ENCODE measurements around the gene SMARCD2. TPM values are rescaled to one million over a fixed set of nuclear protein-coding genes. Genes with fewer than 3 reads are reported as not detected.
"Not testable (repeated sequence)": the region's sequence is repeated elsewhere in the genome, so short reads cannot be mapped to it uniquely, and the experiment has no call there.

SMARCD2 gene
- total RNA-seq, 6 experiments from 2014 or later = 45.9 to 53.5 (median 48.7) TPM

DNA sequence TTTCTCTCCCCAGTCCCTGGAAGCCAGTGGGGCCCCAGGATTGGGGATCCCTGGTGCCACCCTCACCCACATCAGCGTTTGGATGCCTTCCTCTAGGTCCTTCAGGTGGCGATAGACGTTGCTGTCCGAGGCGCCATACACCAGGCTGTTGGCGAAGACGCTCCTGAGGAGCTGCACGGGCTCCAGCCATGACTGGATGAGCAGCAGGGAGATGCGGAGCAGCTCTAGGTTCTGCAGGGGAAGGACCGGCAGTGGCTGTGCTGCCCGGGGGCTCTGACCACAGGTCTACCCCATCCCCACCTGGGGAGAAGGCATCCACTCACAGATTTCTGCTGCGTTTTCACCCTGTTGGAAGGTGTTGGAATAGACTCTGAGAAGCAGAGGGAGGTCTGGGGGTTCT is 38.2 kb upstream of the SMARCD2 start:
- no peaks in the 10 kb centered on the region for H3K9me3 Mint-ChIP-seq
- TF ChIP-seq, protein P1, sequence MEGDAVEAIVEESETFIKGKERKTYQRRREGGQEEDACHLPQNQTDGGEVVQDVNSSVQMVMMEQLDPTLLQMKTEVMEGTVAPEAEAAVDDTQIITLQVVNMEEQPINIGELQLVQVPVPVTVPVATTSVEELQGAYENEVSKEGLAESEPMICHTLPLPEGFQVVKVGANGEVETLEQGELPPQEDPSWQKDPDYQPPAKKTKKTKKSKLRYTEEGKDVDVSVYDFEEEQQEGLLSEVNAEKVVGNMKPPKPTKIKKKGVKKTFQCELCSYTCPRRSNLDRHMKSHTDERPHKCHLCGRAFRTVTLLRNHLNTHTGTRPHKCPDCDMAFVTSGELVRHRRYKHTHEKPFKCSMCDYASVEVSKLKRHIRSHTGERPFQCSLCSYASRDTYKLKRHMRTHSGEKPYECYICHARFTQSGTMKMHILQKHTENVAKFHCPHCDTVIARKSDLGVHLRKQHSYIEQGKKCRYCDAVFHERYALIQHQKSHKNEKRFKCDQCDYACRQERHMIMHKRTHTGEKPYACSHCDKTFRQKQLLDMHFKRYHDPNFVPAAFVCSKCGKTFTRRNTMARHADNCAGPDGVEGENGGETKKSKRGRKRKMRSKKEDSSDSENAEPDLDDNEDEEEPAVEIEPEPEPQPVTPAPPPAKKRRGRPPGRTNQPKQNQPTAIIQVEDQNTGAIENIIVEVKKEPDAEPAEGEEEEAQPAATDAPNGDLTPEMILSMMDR (IDR thresholded peaks at IDR 0.05) = no peak
- H3K4me3 Mint-ChIP-seq = no peak overlapping the region
- H3K4me1 Mint-ChIP-seq (ENCODE audit: low read depth) = no peaks in the 10 kb centered on the region
- DNase-seq = no peak
- H3K36me3 Mint-ChIP-seq (ENCODE audit: low read depth) = no peaks in the 10 kb centered on the region
- H3K27ac Mint-ChIP-seq = no peak overlapping the region
- peaks cover 44% of the 10 kb centered on the region for H3K27me3 Mint-ChIP-seq (ENCODE audit: insufficient read depth)

DNA sequence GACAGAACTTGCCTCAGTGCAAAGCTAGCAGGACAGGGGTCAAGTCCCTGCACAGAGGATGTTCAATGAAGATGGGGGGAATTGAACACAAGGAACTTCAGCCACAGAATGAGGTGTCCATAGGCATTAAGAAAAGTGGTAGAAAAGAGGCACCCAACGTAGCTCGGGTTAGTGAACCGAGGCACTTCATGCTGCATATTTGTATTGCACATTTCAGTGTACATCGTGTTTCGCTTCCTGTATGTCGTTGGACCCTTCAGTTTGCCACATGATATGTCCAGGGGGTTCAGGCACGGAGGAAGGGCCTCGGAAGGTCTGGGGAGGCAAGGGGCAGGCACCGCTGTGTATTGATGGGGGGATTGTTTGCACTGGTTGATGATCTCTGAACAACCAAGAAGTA is 35.9 kb upstream of the SMARCD2 start:
- H3K27ac Mint-ChIP-seq = not testable (repeated sequence)

DNA sequence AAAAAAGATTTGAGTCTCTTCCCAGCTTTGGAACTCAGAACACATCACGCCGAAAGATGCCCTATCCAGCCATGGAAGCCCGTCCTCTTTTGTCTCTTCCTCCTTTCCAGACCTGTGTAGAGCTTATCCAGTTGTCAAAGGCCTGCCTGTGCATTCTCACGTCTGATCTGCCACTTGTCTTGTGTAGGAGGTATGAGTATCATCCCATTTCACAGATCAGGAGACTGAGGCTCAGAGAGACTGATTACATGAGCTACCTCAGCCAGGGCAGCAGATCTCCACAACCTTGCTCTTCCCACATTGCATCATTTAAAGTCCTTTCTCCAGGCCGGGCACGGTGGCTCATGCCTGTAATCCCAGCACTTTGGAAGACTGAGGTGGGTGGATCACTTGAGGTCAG is 32.2 kb upstream of the SMARCD2 start:
- not testable (repeated sequence) for H3K27ac Mint-ChIP-seq; H3K9me3 Mint-ChIP-seq; H3K36me3 Mint-ChIP-seq (ENCODE audit: low read depth); H3K4me3 Mint-ChIP-seq; DNase-seq
- Mint-ChIP-seq H3K4me1 (ENCODE audit: low read depth) (peaks cover 18% of the 10 kb centered on the region), H3K27me3 (ENCODE audit: insufficient read depth) (peaks cover 16% of the 10 kb centered on the region)

More for the DNA sequence above, 35.9 kb upstream of the SMARCD2 start:
- DNase-seq; H3K9me3 Mint-ChIP-seq; H3K36me3 Mint-ChIP-seq (ENCODE audit: low read depth); H3K4me1 Mint-ChIP-seq (ENCODE audit: low read depth); H3K4me3 Mint-ChIP-seq: not testable (repeated sequence)
- H3K27me3 Mint-ChIP-seq (ENCODE audit: insufficient read depth) = peaks cover 26% of the 10 kb centered on the region

DNA sequence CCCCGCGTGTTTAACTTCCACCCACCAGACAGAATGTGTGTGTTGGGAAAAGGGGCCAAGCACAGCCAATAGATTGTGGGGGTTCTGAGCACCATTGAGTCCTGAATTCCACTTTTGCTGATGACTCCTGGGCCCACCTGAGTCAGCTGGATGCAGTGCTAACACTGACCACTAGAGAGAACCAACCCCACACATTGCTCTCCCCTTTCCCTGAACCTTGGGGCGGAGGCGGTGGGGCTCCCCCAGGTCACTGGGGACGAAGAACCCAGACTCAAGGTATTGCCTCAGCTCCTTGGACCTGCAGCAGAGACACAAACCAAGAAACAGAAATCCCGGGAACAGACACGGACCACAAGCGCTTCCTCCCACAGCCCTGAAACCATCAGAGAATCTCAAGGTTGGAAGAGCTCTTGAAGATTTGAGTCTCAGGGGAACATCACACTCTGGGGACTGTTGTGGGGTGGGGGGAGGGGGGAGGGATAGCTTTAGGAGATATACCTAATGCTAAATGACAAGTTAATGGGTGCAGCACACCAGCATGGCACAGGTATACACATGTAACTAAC is 31.7 kb upstream of the SMARCD2 start:
- H3K9me3 Mint-ChIP-seq; DNase-seq; H3K27ac Mint-ChIP-seq; H3K4me3 Mint-ChIP-seq; H3K36me3 Mint-ChIP-seq (ENCODE audit: low read depth): not testable (repeated sequence)
- Mint-ChIP-seq H3K27me3 (ENCODE audit: insufficient read depth) (peaks cover 16% of the 10 kb centered on the region), H3K4me1 (ENCODE audit: low read depth) (peaks cover 24% of the 10 kb centered on the region)

DNA sequence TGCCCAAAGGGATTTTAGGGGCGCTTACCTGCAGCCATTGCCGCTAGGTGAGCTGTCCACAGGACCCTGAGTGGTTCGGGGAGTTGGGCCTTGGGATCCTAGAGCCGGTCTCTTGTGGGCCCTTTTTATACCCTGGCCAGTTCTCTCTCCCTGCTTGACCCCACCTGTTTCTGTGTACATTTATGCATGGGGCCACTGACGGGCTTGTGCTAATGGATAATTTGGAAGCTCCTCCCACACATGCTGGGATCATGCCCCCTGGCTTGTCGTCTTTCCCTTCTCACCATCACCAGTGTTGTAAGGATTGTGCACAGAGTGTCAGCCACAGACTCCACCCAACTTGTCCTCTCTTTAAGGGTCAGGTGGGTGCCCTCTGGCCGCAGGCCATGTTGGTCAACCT is 31.1 kb upstream of the SMARCD2 start, which contains the start of gene CSH2:
TSS of gene CSH2 (minus strand) at position 101 of the 400 bp plus-strand sequence. CDS start at position 38, 63 bp downstream.
- H3K4me3 Mint-ChIP-seq; H3K27ac Mint-ChIP-seq; DNase-seq; H3K36me3 Mint-ChIP-seq (ENCODE audit: low read depth); H3K9me3 Mint-ChIP-seq: not testable (repeated sequence)
- Mint-ChIP-seq H3K27me3 (ENCODE audit: insufficient read depth) (peaks cover 12% of the 10 kb centered on the region), H3K4me1 (ENCODE audit: low read depth) (peaks cover 28% of the 10 kb centered on the region)

DNA sequence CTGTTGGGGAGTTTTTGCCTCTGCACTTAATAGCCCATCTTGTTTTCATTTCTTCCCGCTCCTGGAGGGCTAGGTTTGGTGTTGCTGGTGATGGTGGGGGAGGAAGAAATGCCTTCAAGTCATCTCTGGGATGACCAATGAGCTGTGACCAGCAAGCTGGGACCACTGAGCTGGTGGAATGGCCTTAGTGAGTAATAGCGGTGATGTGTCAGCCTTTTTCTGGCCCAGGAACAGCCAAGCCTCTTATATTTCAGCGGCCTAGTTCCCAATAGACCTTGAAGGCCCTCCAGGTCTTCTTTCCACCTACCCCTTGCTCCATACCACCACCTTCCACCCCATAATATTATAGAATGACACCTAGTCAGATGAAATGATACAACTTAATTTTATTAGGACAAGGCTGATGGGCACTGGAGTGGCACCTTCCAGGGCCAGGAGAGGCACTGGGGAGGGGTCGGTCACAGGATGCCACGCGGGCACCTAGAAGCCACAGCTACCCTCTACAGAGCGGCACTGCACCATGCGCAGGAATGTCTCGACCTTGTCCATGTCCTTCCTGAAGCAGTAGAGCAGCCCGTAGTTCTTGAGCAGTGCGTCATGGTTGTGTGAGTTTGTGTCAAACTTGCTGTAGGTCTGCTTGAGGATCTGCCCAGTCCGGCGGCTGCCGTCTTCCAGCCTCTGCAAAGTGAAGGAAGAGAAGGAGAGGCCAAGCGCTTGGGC is 29.3 kb upstream of the SMARCD2 start:
- H3K9me3 Mint-ChIP-seq; H3K36me3 Mint-ChIP-seq (ENCODE audit: low read depth); DNase-seq; H3K4me3 Mint-ChIP-seq; H3K27ac Mint-ChIP-seq; H3K27me3 Mint-ChIP-seq (ENCODE audit: insufficient read depth): not testable (repeated sequence)
- H3K4me1 Mint-ChIP-seq (ENCODE audit: low read depth) = peaks cover 28% of the 10 kb centered on the region

DNA sequence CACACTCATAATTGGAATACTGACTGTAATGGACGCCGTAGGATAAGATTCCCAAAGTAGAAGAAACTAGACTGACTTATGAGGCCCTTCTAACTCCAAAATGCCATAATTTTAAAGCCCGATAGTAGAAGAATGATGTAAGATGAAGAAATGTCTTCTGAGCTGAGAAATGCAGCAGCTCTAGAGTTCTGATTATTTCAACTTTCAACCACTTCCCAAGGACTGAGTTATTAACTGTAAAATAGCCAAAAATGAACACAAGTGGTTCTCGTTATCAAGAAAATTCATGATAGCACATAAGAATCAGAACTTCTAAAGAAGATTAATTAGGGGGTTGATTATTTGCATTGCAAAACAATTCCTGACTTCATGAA is 27.8 kb upstream of the SMARCD2 start:
- not testable (repeated sequence) for H3K27me3 Mint-ChIP-seq (ENCODE audit: insufficient read depth); H3K9me3 Mint-ChIP-seq; H3K36me3 Mint-ChIP-seq (ENCODE audit: low read depth); DNase-seq
- peak overlapping the region; percentile 52; the same call in 1 of the 2 replicates for H3K4me3 Mint-ChIP-seq
- peaks cover 28% of the 10 kb centered on the region for H3K4me1 Mint-ChIP-seq (ENCODE audit: low read depth)
- peak overlapping the region; percentile 63 for H3K27ac Mint-ChIP-seq

DNA sequence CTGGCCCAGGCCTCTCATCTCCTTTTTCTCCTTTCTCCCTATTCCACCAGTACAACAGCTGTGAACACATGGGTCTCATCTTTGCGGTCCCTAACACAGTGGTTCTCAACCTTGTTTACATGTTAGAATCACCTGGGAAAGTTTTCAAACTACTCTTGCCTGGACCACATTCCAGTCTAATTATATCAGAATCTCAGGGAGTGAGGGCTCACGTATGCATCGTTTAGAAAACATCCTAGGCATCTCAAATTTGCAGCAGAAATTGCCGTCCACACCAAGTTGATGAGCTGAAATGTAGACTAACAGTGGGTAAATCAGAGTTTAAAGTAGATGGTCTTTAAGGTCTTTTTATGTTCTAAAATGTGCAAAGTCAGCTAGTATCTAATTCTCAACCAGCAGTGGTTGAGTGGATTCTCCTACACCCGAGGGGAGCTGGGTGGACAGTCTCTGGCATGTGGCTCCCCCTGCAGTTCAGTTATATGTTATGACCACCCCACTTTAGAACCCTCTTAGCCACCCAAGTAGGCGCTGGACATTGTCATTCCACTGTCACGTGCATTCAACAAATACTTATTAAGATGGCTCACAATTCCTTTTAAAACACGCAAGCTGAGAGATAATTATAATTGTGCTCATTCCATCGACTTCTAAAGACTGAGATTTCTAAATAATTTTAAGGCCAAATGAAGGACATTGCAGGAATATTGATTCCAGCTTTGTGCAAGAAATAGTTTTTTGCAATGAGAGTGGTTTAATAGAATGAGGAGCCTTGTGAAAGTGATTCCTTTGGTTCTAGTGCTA is 27.2 kb upstream of the SMARCD2 start:
- H3K27me3 Mint-ChIP-seq (ENCODE audit: insufficient read depth); H3K9me3 Mint-ChIP-seq; H3K36me3 Mint-ChIP-seq (ENCODE audit: low read depth): not testable (repeated sequence)
- TF ChIP-seq, protein P1 (IDR thresholded peaks at IDR 0.05) = peak; percentile 58
- peak overlapping the region; percentile 52 for H3K4me3 Mint-ChIP-seq
- peaks cover 28% of the 10 kb centered on the region for H3K4me1 Mint-ChIP-seq (ENCODE audit: low read depth)
- DNase-seq = peak; percentile 18
- H3K27ac Mint-ChIP-seq = peak overlapping the region; percentile 63

DNA sequence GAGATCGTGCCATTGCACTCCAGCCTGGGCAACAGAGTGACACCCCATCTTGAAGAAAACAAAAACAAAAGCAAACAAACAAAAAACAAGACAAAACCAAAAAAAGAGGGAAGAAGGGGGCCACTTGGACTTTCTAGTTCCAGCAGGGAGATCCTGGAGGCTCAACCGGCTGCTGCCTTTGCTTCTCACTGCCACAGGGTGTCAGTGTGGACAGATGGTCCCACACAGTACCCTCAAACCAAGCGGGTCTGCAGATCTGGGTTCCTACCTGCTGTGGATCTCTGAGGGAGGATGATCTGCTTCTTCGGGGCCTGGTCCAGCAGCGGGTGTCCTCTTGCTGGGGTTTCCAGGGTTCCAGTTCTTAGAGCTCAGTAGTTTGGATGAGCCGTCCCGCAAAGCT is 24.1 kb upstream of the SMARCD2 start:
- H3K9me3 Mint-ChIP-seq; H3K36me3 Mint-ChIP-seq (ENCODE audit: low read depth); H3K27ac Mint-ChIP-seq; DNase-seq; H3K27me3 Mint-ChIP-seq (ENCODE audit: insufficient read depth); H3K4me3 Mint-ChIP-seq: not testable (repeated sequence)
- peaks cover 25% of the 10 kb centered on the region for H3K4me1 Mint-ChIP-seq (ENCODE audit: low read depth)
